ENCODE data around the gene SPATA31C2.
"Not testable (repeated sequence)": the region's sequence is repeated elsewhere in the genome, so short reads cannot be mapped to it uniquely, and the experiment has no call there.

The SPATA31C2 gene

DNA sequence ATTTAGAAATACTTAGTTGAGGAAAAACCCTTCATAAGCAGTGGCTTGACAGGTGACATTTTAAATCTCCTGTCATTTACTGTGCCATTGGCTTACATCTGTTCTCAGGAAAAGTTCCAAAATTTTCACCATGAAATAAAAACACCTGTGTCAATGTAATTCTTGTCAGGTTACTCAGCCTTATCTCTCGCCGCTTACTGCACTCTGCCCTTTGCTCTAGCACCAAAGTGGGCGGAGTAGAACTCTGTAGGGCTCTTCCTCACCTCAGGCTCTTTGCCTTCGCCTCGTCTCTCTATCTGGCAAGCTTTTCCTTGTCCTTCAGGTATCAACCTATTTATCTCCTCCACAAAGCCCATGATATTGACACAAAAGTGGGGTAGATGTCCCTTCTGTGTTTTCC, 20.2 kb downstream of the SPATA31C2 start:
- not testable (repeated sequence) for DNase-seq

DNA sequence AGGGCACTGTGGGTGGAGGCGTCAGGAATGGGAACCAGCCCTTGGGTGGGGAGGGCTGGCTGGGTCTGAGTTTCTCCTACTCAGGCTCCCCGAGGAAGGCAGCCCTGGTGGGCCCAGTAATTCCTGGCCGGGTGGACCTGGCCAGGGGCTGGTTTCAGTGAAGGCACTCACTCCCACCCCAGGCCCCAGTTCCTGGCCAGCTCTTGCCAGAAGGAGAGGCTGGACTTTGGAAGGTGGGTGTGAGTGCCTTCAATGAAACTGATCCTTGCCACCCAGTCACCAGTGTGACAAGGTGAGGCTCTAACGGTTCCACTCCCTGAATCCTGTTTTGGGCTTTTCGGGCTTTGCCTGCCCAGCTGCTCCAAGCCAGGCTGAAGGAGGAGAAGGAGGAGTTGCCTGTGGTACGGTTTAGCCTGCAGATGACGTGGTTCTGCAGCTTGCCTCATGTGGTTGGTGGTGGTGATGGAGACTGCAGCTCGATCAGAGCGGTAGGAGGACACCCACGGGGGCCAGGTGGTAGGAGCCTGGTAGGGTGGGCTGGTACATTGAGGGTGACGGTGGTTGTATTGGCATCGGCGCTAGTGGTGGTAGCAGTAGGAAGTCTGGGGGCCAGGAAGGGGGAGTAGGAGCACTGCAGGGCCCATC, 23.2 kb downstream of the SPATA31C2 start:
- DNase-seq, result not testable (repeated sequence)

DNA sequence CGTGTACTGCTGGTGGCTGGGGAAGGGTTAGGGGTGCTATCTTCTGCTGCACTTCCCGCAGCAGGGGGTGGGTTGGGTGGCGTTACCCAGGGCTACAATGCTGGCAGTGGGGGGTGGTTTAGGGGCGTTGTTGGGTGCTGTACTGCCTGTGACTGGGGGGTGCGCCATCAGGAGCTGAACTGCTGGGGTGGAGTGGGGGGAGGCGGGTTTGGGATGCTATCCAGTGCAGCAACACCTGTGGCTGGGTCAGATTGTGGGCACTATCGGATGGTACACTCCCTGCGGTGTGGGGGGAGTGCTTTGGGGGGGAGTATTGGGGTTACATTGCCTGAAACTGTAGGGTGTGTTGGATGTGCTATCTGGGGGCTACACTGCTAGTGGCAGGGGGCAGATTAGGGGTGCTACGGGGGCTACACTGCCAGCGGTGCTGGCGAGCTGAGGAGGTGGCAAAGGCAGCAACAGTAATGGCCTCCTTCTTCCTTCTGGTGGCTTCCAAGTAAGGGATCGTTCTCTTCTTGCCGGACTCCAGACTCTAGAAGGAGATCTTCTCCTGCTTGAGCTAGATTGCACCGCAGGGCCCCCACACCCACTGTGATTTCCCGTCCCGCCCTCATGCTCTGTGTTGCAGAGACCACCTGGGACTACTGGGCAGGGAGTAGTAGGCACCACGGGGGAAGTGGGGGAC, 23.9 kb downstream of the SPATA31C2 start:
- DNase-seq, result not testable (repeated sequence)

DNA sequence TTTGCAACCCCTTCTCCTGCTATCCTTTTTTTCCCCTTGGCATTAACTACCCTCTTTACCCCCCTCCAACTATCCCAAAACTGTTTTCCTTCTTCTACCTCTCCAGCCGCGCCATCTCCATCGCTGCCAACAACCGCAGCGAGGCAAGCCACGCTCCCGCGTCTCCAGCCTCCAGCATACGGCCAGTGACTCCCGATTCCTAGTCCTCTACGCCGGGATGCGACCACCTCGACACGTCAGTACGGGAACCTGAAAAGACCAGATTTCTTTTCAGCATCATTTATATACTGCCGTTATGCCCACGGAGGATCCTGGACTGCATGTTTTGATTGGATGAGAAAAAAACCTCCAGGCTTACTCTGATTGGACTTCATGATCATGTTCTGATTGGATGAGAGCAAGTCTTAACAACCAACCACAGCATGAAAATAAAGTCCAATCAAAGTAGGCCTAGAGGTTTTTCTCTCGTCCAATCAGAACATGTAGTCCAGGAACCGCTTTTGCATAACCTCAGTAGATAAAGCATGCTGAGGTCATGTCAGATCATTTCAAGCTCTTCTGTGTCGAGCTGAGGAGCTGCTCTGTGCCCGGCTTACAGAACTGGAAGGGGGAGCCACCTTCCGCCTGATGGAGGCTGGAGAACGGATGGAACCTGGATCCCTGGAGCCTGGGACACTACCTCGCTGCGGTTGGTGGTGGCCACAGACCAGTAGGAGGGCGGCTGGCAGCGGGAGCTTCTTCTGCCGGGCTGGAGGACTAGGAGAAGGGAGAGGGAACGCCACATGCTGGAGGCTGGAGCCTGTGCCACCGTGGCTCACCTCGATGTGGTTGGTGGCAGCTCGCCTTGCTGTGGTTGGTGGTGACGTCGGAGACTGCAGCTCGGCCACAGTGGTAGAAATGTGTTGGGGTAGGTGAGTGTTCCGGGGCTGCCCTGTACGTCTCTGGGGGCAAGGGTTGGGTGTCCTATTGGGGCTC, 24.8 kb downstream of the SPATA31C2 start:
- peak; percentile 78 for DNase-seq

DNA sequence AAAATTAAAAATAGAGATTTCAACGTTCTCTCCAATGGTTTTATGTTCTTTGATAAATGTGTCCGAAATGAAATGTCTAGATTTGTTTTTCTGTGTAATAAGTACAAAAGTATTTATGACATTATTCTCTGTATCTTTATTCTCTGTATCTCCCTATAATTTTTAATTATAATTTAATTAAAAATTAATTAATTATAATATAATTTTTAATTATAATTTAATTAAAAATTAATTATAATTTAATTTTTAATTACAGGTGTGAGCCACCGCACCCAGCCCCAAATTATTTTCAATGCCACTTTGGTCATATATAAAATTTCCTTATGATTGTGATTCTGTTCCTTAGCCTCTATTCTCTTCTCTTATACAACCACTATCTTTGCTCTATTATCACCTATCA, 28.2 kb downstream of the SPATA31C2 start:
- DNase-seq, result no peak

DNA sequence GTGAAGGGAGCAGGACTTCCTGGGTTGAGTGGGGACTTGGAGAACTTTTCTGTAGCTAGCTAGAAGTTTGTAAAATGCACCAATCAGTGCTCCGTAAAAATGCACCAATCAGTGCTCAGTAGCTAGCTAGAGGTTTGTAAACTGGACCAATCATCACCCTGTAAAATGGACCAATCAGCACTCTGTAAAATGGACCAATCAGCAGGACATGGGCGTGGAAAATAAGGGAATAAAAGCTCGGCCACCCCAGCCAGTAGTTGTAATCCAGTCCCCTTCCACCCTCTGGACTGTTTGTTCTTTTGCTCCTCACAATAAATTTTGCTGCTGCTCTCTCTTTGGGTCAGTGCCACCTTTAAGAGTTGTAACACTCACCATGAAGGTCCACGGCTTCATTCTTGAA, 29.5 kb downstream of the SPATA31C2 start:
- DNase-seq, result no peak

DNA sequence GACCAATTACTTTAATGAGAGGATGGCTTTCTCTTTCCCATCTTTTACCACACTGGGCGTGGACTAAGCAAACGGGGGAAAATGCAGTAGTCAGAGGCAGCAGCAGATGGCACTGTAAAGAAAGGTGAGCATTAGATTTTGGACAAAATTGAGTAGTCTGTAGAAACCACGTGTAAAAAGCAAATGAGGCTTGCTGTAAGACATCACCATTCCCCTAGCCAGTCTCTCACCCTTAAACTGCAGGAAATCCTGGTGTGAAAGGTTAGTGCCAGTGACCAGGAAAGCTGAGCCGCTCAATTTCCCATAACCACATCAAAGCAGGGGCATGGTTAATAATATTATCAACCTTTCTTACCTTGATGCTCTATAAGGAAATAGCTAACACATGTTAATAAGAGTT, 31.8 kb downstream of the SPATA31C2 start:
- no peak for DNase-seq

DNA sequence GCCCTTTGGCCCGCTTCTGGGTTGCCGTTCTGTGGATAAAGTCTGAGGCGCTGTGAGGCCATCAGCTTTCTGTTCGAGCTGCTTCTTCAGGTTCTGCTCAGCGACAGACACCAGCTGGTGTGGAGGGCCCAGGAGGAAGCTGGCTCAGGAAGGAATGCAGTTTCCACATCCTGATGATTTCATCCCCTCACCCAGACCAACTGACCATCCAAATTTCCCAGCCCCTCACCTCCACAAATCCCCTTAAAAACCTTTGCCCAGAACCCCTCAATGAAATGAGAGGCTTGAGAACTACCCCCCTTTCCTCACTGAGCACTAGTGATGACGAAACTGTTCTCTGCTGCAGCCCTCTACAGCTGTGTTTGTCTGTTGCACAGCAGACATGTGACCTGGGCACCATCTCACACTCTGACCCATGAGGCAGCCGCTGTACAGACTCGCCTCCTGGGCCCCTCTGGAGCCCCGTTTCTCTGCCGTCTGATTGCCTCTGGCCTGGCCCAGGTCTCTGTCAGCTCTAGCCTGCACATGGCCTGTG, 45.4 kb downstream of the SPATA31C2 start:
- no peak for DNase-seq

DNA sequence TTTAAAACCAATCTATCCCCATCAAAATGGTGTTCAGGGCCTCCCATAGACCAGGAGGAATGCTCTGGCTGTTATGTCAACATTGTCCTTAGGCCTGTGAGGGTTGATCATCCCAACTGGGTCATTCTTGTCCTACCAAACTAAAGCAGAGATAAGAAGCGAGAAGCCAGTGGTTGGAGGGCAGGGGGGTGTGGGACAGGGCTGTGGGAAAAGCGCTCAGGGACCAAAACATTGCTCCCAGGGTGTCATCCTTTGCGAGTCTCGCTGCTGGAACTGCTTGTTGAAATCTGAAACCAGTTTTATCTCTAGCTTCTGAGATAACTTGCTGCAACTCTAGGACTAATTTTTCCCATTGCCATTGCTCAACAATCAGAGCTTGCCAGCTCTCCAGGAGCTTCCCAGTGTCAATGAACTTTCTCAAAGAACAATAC, 48.1 kb downstream of the SPATA31C2 start:
- no peak for DNase-seq

DNA sequence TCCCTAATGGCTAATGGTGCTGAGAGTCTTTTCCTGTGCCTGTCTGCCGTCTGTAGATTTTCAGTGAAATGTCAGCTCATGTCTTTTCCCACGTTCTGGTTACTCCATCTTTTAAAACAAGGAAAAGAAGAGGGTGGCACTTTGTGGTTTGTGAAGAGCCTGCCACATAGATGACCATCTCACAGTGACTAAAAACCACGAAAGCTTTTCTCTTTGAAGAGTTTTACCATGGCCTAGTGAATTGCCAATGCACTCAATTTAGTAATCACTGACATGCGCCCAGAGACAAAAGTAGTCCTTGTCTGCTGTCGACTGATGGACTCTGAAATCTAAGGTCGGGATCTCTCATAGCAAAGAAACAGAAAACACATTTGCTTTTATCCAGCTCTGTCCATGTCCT, 50.4 kb downstream of the SPATA31C2 start:
- no peak for DNase-seq

DNA sequence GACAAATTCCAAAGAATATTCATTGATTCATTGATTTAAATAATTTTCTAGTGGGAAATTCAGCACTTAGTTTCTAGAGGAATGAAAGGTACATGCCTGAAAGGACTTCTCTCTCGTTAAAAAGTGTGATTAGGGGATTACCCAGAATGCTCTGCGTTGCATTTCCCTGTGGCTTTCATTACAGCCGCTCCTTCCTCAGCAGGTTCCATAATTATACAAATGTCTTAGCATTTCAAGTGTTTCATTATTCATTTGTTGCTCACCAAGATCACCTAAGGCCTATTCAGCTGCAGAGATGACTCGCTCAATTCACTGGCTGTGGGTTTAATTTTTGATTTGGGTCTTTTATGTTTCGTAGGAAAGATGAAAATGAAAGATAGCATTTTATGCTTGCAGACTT, 52.8 kb downstream of the SPATA31C2 start:
- DNase-seq, result no peak

DNA sequence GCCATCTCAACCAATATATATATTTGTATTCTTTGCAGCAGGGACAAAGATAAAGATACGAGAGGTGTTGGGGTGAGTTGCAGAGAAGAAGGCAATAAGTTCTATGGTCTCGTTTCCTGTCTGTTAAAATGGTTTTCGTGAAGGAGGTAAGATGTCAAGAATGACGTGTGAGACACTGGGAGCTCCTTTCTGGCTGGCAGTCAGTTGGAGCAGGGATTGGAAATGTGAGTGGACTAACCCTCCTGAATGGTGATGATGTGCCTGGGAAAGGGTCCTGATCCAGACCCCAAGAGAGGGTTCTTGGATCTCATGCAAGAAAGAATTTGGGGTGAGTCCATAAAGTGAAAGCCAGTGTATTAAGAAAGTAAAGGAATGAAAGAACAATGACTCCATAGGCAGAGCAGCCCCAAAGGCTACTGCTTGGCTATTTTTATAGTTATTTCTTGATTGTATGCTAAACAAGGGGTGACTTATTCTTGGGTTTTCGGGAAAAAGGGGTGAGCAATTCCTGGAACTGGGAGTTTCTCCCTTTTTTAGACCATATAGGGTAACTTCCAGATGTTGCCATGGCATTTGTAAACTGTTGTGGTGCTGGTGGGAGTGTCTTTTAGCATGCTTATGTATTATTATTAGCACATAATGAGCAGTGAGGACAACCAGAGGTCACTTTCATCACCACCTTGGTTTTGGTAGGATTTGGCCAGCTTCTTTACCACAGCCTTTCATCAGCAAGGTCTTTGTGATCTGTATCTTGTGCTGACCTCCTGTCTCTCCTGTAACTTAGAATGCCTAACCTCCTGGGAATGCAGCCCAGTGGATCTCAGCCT, 53.7 kb downstream of the SPATA31C2 start:
- no peak for DNase-seq

All from NCI-H748 treated with DMSO at 0.1 percent for 48 hours (cell line).